Mononuclear cell (primary cell): Measurements from ENCODE around the gene PGM5. TPM values are rescaled to one million over a fixed set of nuclear protein-coding genes. Genes with fewer than 3 reads are reported as not detected.

ENCODE experiments used
- H3K27me3 ChIP-seq: 2 replicates; pipeline ENCODE4 v1.6.0; 2011; ENCODE audit warnings: low read length, control low read depth; ENCODE audit not compliant: insufficient read depth
- H3K4me1 ChIP-seq: 2 replicates; pipeline ENCODE4 v1.5.1; 2011; ENCODE audit warnings: mild to moderate bottlenecking, low read length, control low read depth; ENCODE audit not compliant: insufficient read depth
- H3K4me3 ChIP-seq: 2 replicates; pipeline ENCODE4 v1.5.1; 2011; ENCODE audit warnings: mild to moderate bottlenecking, low read length, moderate library complexity
- H3K9me3 ChIP-seq: 2 replicates; pipeline ENCODE4 v1.5.1; 2011; ENCODE audit warnings: low read depth, mild to moderate bottlenecking, control low read depth, low read length
- total RNA-seq: library from RNA; depleted of rRNA; stranded (reverse); fragments of >200 nt; gene quantifications from one replicate; pipeline ENCODE4 v1.2.3, GENCODE V29; 2012

Gene PGM5
- total RNA-seq, 1 donor = 0.21 TPM

DNA sequence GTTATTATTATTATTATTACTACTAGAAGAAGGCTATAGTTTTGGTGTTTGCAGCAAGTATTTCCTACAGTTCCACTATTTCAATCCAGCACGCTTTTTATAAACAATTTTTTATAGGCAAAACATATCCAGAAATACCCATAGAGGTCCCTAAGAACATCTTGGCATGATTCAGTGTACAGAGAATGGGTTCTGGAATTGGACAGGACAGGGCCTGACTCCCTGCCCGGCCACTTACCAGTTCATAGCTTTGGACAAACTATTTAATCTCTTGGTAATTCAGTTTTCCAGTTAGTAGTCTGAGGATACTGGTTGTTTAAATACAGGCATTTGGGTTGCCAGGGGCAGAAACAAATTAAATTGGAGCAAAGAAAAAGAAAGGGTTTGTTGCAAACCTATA, 91.2 kb downstream of the PGM5 start:
- Histone ChIP-seq H3K27me3 (no peaks in the 10 kb centered on the region), H3K4me1 (no peaks in the 10 kb centered on the region), H3K9me3 (no peaks in the 10 kb centered on the region), H3K4me3 (no peak overlapping the region)

DNA sequence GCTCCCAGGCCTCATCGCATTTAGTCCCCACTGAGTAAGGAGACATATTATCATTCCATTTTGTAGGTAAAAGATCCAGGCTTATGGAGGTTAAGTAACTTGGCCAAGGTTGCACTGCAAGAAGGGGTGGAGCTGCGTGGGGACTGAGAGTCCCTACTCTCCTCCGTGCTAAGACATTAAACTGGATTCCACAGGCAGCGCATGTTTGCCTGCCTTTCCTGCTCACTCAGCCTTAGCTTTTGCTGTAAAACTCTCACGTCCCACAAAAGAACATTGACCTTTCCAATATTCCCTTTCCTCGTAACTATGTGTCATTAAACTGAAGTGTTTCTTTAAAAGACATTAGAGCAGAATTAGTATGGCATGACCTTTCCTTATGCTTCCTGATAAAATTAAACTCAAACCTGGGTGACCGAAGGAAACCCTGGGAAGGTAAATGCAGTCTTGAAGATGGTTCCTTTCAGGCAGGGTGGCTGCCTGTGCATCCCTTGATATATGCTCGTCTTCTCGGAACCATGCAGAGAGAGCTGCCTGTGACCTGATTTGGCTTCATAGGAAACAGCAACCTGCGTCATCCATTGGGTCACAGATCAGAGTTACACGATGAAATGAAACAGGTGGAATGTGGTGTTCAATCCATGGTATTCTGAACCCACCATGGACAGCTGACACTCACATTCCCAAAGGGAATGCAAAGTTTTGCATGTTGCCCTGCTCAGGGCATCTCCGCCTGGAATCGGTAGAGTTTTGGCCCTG, 98.3 kb downstream of the PGM5 start:
- H3K27me3 ChIP-seq = no peaks in the 10 kb centered on the region
- H3K9me3 ChIP-seq = no peaks in the 10 kb centered on the region
- no peak overlapping the region for H3K4me3 ChIP-seq
- H3K4me1 ChIP-seq = no peaks in the 10 kb centered on the region

DNA sequence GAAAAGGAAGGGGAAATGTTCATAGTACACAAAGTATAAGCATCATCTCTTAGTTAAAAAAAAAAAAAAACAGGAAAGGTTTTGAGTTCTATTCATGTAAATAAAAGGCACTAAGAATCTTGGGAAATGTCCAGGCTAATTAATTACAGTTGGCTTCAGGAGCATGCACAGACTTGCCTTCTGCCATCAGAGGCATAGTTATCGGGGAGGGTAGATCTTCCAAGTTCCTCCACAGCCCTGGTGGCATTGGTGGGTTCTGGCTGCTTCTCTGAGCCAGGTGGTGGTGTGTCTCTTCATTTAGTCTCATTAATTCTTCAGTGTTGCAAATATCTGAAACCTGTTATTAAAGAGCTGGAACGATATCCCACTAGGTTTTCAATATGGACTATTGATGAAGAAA, 99.0 kb downstream of the PGM5 start:
- Histone ChIP-seq H3K4me3 (no peak overlapping the region), H3K4me1 (no peaks in the 10 kb centered on the region), H3K27me3 (no peaks in the 10 kb centered on the region), H3K9me3 (no peaks in the 10 kb centered on the region)

DNA sequence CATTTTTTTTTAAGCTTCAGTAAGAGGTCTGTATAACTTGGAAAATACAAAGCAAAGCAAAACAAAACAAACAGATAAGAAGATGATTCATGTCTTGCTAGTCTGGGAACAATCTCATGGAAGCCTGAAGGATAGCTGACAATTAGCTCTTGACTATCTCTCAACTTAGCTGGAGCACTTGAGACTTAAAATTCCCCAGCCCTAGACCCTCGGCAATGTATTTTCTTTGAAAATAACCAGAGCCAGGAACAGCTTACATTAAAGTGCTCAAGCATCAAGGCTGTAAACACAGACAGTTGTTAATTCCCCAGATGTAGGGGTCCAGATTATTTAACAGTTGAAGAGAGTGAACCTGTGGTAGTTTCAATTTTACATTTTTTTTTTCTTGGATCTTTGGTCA, 101.4 kb downstream of the PGM5 start:
- H3K4me3 ChIP-seq = no peak overlapping the region
- H3K4me1 ChIP-seq = no peaks in the 10 kb centered on the region
- H3K27me3 ChIP-seq = no peaks in the 10 kb centered on the region
- H3K9me3 ChIP-seq = no peaks in the 10 kb centered on the region

DNA sequence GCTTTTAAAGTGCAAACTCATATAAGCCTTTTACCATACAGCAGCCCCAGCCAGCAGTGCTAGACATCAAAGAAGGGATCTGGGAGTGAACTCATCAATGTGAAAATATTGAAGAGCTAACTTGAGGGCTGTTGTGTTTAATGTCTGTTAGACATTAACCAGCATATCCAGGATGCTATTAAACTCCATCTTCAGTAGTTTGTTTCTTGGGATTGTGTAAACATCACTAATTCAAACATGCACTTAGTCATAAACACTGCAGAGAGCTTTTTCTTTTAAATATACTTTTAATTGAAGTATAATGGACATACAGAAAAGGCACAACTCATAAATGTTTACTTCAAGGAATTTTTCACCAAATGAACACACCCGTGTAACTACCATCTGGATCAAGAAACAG, 102.5 kb downstream of the PGM5 start:
- Histone ChIP-seq H3K9me3 (no peaks in the 10 kb centered on the region), H3K4me1 (no peaks in the 10 kb centered on the region), H3K27me3 (no peaks in the 10 kb centered on the region), H3K4me3 (no peak overlapping the region)

DNA sequence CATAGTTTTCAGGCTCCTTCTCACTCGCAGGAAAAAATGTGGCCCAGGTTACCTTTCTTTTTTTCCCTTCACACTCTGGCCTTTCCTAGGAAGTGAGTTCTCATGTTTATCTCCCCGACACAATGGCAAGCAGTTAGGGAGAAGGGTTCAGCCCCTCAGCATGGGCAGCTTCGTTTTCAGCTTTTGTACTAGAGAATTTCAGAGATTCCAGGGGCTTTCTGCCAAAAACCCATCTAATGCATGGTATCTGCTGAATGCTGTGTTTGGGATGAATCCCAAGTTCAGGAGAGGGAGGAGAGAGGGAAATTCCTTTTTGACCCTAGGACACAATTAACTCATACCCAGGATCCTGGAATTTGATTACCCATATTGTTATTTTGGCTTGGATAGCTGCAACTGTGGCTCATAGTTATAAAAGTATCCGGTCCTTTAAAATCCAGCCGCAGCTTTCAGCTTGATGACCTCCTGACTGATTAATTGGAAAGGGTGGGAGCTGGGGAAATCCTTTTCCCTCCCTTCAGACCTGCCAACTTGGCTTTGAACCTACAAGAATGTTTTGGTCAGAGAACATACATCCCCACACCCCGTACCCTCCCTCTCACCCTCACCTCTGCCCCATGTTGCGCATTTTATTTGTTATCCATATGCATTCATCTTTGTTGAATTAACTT, 105.8 kb downstream of the PGM5 start:
- no peaks in the 10 kb centered on the region for H3K4me1 ChIP-seq
- no peaks in the 10 kb centered on the region for H3K27me3 ChIP-seq
- no peaks in the 10 kb centered on the region for H3K9me3 ChIP-seq
- H3K4me3 ChIP-seq = no peak overlapping the region

DNA sequence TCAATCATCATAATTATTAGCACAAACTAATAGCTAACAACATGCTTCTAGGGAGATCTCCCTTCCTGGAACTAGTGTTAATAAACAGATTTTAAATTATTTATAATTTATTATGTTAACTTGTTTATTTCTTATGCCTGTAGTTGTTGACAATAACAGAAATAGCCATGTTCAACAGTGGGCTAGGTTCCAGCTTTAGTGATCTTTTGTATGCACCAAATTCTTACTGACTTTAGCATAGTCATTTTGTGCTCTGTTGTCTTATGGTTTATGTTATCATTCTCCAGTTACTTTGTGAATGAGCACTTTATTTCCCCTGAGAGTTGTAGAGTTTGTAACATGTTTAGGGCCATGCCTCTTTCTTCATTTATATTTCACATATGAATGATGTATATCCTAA, 113.7 kb downstream of the PGM5 start:
- Histone ChIP-seq H3K9me3 (no peaks in the 10 kb centered on the region), H3K4me3 (no peak overlapping the region), H3K4me1 (no peaks in the 10 kb centered on the region), H3K27me3 (no peaks in the 10 kb centered on the region)

DNA sequence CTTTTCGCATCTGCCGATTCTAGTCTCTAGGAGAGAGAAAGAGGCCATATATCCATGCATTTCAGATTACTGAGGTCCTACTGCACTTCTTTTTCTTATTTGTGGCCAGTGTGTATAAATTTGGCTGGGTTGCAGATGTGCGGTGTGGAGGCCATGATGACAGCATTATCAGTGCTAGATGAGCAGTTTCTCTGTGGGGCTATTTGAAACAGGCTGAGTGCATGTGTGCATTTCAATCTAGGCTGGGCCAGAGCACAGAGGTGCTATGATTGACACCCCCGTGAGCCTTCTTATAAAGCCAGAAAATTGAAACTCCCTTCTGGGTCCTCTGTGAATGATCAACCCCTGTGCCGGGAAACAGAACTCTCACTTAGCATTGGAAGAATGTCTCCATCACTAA, 114.2 kb downstream of the PGM5 start:
- H3K4me3 ChIP-seq = no peak overlapping the region
- no peaks in the 10 kb centered on the region for H3K9me3 ChIP-seq
- H3K4me1 ChIP-seq = no peaks in the 10 kb centered on the region
- no peaks in the 10 kb centered on the region for H3K27me3 ChIP-seq

DNA sequence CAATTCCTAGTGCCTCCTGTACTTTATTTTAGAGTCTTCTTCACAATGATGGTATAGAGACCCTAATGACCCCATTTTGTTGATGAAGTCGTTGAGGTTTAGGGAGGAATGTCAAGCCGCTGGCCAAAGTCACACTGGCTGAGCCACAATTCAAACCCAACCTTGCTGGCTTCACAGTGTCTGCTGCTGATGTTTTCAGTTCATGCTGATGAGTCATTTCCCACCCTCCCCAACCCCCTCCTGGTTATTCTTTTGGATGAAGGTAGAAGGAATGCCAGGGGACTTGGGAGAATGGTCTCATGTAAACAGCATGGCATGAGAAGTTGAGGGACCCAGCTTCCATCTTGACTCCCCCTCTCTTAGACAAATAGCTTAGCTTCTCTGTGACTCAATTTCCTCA, 115.7 kb downstream of the PGM5 start:
- Histone ChIP-seq H3K4me3 (no peak overlapping the region), H3K4me1 (no peaks in the 10 kb centered on the region), H3K9me3 (no peaks in the 10 kb centered on the region), H3K27me3 (no peaks in the 10 kb centered on the region)

DNA sequence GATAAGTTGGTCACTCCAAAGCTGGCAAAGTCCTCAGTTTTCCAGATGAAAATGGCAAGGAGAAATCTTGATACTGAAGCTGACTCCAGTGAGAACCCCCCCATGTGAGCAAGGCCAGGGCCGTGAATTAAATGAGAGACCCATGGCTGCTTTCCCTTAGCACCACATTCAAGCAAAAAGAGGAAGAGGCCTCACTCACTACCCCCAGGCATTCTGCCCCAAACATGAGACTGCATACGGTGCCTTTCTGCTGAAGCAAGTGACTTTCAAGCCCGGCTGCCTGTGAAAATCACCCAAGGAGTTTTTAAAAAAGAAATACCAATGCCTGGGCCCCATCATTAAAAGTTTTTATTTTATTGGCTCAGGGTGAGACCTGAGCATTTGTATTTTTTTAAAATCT, 117.4 kb downstream of the PGM5 start:
- no peaks in the 10 kb centered on the region for H3K4me1 ChIP-seq
- H3K9me3 ChIP-seq = no peaks in the 10 kb centered on the region
- H3K27me3 ChIP-seq = no peaks in the 10 kb centered on the region
- no peak overlapping the region for H3K4me3 ChIP-seq

DNA sequence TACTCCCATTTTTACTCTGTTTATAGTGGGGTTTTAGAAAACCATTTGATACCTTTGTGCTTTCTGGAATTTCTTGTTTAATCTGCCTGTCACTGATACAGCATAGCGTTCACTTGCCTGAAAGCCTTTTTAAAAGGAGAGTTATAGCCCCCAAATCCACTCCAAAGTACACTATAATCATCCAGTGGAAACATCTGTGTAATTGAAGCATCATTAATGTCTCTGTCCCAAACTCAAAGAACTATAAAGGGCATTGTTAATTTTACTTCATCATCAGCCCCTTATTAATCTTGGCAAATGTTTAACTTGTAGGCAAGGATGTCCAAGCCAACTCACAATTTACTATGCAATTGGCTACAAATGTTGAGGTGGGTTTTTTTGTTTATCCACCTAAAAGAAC, 120.0 kb downstream of the PGM5 start:
- Histone ChIP-seq H3K27me3 (no peaks in the 10 kb centered on the region), H3K4me3 (no peak overlapping the region), H3K9me3 (no peaks in the 10 kb centered on the region), H3K4me1 (no peaks in the 10 kb centered on the region)

DNA sequence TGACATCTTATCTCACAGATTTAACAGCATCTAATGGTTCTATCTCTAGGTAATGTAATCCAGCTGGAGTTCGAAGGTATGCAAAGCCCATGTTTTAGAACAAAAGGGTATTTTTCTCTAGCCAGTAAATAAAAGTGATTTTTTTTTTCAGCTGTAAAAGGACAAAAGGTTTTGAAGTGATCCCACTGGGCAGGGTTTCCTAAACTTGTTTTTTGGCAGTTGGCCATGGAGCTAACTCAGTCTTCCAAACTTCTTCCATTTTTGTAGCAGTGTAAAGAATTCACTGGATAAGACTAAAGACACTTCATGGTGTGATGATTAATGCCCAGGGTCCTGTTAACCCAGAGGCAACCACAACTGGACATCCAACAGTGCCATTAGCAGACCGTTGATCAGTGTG, 120.4 kb downstream of the PGM5 start:
- Histone ChIP-seq H3K4me3 (no peak overlapping the region), H3K27me3 (no peaks in the 10 kb centered on the region), H3K9me3 (no peaks in the 10 kb centered on the region), H3K4me1 (no peaks in the 10 kb centered on the region)

DNA sequence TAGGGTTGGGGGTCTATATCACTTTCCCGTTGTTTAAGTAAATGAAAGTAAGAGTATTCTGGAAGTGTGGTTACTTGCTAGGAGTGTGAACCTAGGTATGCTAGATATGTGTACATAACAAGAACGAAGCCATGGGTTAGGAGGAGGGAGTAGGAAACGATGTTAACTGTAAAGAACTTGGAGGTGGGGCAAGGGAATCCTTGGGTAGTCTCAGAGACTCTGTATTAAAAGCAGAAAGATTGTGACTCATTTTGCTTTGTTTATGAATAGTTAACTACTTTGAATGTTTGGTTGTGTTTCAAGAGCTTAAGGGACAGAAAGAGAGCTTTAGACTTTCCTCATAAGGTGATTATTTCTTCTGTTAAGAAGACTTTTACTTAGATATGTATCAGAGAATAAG, 124.4 kb downstream of the PGM5 start:
- Histone ChIP-seq H3K27me3 (no peaks in the 10 kb centered on the region), H3K4me3 (no peak overlapping the region), H3K9me3 (no peaks in the 10 kb centered on the region), H3K4me1 (no peaks in the 10 kb centered on the region)

DNA sequence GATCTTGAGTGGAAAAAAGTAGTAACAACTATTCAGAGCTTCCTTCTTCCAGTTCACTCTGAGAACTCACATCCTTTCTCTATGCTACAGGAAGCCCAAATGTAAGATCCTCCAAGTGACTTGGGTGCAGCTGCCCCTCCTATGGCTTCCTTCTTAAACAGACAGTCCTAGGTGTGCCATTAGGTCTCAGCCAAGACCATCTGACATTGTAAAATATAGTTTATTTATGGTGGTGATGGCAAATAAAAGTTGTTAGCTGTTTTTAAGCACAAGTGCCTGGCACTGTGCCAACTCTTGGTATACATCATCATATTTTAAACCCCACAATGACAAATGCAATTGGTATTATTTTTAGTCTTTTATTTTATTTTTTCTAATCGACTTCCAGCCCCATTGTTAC, 126.1 kb downstream of the PGM5 start:
- peaks cover 5% of the 10 kb centered on the region for H3K9me3 ChIP-seq
- H3K27me3 ChIP-seq = no peaks in the 10 kb centered on the region
- H3K4me1 ChIP-seq = no peaks in the 10 kb centered on the region

DNA sequence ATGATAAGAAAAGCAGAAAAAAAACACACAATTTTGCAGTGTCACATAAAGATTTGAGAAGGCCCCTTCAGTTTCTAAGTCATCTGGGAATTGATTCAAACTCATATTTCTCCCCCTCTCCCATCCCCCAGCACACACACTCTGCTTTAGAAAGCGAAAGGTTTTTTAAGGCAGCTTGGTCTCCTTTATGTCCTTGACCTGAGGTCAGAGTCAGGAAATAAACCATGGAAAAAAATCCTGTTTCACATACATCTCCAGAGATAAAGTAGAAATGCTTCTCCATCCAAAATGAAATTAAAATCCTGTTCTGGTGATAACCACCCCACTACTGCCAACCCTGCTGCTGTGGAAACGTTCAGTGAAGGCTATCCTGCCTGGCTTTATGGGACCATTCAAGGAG, 131.7 kb downstream of the PGM5 start:
- Histone ChIP-seq H3K27me3 (no peaks in the 10 kb centered on the region), H3K4me1 (no peaks in the 10 kb centered on the region), H3K9me3 (peaks cover 5% of the 10 kb centered on the region), H3K4me3 (no peak overlapping the region)

More for the DNA sequence above, 126.1 kb downstream of the PGM5 start:
- no peak overlapping the region for H3K4me3 ChIP-seq

DNA sequence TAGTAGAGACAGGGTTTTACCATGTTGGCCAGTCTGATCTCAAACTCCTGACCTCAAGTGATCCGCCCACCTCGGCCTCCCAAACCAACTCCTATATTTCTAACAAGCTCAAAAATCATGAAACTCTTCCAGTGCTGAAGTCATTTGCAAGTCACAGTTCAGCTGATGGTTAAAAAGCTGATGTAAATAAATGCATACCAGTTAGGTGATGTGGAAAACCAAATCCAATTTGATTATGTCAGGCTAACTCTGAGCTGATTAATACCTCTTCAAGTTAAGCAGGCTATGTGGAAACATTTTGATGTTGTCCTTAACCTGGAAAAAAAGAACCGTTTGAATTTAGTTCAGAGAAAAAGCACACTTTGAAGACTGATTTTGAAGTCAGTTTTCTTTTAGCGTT, 133.2 kb downstream of the PGM5 start:
- Histone ChIP-seq H3K4me1 (no peaks in the 10 kb centered on the region), H3K27me3 (no peaks in the 10 kb centered on the region), H3K4me3 (no peak overlapping the region), H3K9me3 (peaks cover 5% of the 10 kb centered on the region)
